Esophagus squamous epithelium (tissue), 4 donors: ENCODE results near the gene RFX1.

Source experiments
- CTCF ChIP-seq, 6 experiments: fragments of 450-650 bp in 4 of 6; fragments of 200-600 bp in 2 of 6; sonication (generic) in 2 of 6; IDR thresholded peaks; one replicate each; pipeline ENCODE4 v1.5.1; 2016 to 2019; ENCODE audit warnings: antibody characterized with exemption in 6 of 6, mild to moderate bottlenecking in 4 of 6, moderate library complexity in 4 of 6
- POLR2A ChIP-seq, 4 donors: fragments of 450-650 bp; IDR thresholded peaks; one replicate each; pipeline ENCODE4 v1.6.1; 2017; ENCODE audit warnings: antibody characterized with exemption in 4 of 4, mild to moderate bottlenecking in 4 of 4, moderate library complexity in 3 of 4

- TF ChIP-seq CTCF (IDR thresholded peaks at IDR 0.05), result no peak
- TF ChIP-seq POLR2A (IDR thresholded peaks at IDR 0.05), result no peak
Observed at GRCh38 chr19:14033946-14034345, 27.8 kb upstream of the RFX1 start.
